Thoracic aorta (tissue), 2 donors: ENCODE data around the gene TIMM22. TPM values are rescaled to one million over a fixed set of nuclear protein-coding genes. Genes with fewer than 3 reads are reported as not detected.

Source experiments
- ATAC-seq: fragments of 150-250 bp; one replicate; pipeline ENCODE4 v1.8.0; 2017; ENCODE audit warnings: low read depth; ENCODE audit not compliant: insufficient number of reproducible peaks, low FRiP score
- DNase-seq: peaks from one replicate; pipeline ENCODE4 v3.0.0-alpha.2; 2020; ENCODE audit warnings: low spot score
- H3K27ac ChIP-seq, 2 donors: fragments of 200-600 bp; sonication (generic); 1 replicate in 1 of 2; 2 replicates in 1 of 2; pipeline ENCODE4 v1.5.1; 2016; ENCODE audit warnings: mild to moderate bottlenecking in 2 of 2, moderate library complexity in 2 of 2
- H3K27me3 ChIP-seq: fragments of 200-600 bp; sonication (generic); replicated peaks from 2 replicates; pipeline ENCODE4 v1.6.0; 2016; ENCODE audit warnings: mild to moderate bottlenecking; ENCODE audit not compliant: insufficient read depth
- H3K36me3 ChIP-seq: fragments of 200-600 bp; sonication (generic); one replicate; pipeline ENCODE4 v1.5.1; 2016
- H3K4me1 ChIP-seq, 2 donors: fragments of 200-600 bp; sonication (generic); 1 replicate in 1 of 2; 2 replicates in 1 of 2; pipeline versions ENCODE4 v1.5.1 to v1.6.0; 2016; ENCODE audit warnings: low read depth in 2 of 2, mild to moderate bottlenecking in 1 of 2; ENCODE audit not compliant: control insufficient read depth in 1 of 2
- H3K4me3 ChIP-seq: fragments of 200-600 bp; sonication (generic); 2 replicates; pipeline ENCODE4 v1.5.1; 2016; ENCODE audit warnings: mild to moderate bottlenecking
- H3K9me3 ChIP-seq: fragments of 200-600 bp; sonication (generic); 2 replicates; pipeline ENCODE4 v1.5.1; 2016
- CTCF ChIP-seq: fragments of 200-600 bp; sonication (generic); IDR thresholded peaks from one replicate; pipeline ENCODE4 v1.5.1; 2019; ENCODE audit warnings: antibody characterized with exemption
- total RNA-seq, 2 donors: library from RNA; depleted of rRNA; stranded (reverse); fragments of >200 nt; gene quantifications; one replicate each; pipeline versions ENCODE4 v1.1.0 to v1.2.3, GENCODE V29; 2016

The TIMM22 gene
- total RNA-seq, 2 donors from 2014 or later = 12.6 to 13.0 TPM

GRCh38 chr17:962166-962565 is 34.8 kb upstream of the TIMM22 start:
- TF ChIP-seq CTCF = no peak
- no peaks in the 10 kb centered on the region for H3K4me1 ChIP-seq
- ATAC-seq = no peak
- no peaks in the 10 kb centered on the region for H3K9me3 ChIP-seq
- no peaks in the 10 kb centered on the region for H3K27me3 ChIP-seq
- no peak overlapping the region for H3K4me3 ChIP-seq
- DNase-seq = no peak
- no peak overlapping the region for H3K27ac ChIP-seq
- H3K36me3 ChIP-seq = no peaks in the 10 kb centered on the region

- TF ChIP-seq CTCF = no peak
- Histone ChIP-seq H3K27me3 (no peaks in the 10 kb centered on the region), H3K27ac (no peak overlapping the region), H3K9me3 (no peaks in the 10 kb centered on the region), H3K4me3 (no peak overlapping the region), H3K36me3 (no peaks in the 10 kb centered on the region), H3K4me1 (no peaks in the 10 kb centered on the region)
- DNase-seq (no peak), ATAC-seq (no peak)
These were observed 34.3 kb upstream of the TIMM22 start for GRCh38 chr17:962670-963069.

GRCh38 chr17:964876-965275 is 32.1 kb upstream of the TIMM22 start:
- ATAC-seq (no peak), DNase-seq (no peak)
- H3K4me3 ChIP-seq = no peak overlapping the region
- no peak overlapping the region for H3K27ac ChIP-seq
- H3K36me3 ChIP-seq = no peaks in the 10 kb centered on the region
- no peaks in the 10 kb centered on the region for H3K9me3 ChIP-seq
- H3K4me1 ChIP-seq = no peaks in the 10 kb centered on the region
- H3K27me3 ChIP-seq = no peaks in the 10 kb centered on the region
- TF ChIP-seq CTCF = no peak

- Histone ChIP-seq H3K27ac (no peak overlapping the region), H3K4me3 (no peak overlapping the region), H3K4me1 (peaks cover 0 to 4% of the 10 kb centered on the region in 2 donors), H3K27me3 (no peaks in the 10 kb centered on the region), H3K9me3 (no peaks in the 10 kb centered on the region), H3K36me3 (no peaks in the 10 kb centered on the region)
- ATAC-seq (no peak), DNase-seq (no peak)
- TF ChIP-seq CTCF = no peak
These were observed 31.5 kb upstream of the TIMM22 start for GRCh38 chr17:965311-965989.

- H3K9me3 ChIP-seq = no peaks in the 10 kb centered on the region
- H3K4me1 ChIP-seq = peaks cover 0 to 8% of the 10 kb centered on the region in 2 donors
- TF ChIP-seq CTCF = no peak
- no peak overlapping the region for H3K4me3 ChIP-seq
- DNase-seq (no peak), ATAC-seq (no peak)
- H3K27ac ChIP-seq = no peak overlapping the region
- no peaks in the 10 kb centered on the region for H3K36me3 ChIP-seq
- no peaks in the 10 kb centered on the region for H3K27me3 ChIP-seq
These were observed 29.8 kb upstream of the TIMM22 start for GRCh38 chr17:967122-967521.
